Muscle of leg (tissue), 11 donors: ENCODE measurements around the gene SLC19A1. TPM values are rescaled to one million over a fixed set of nuclear protein-coding genes. Genes with fewer than 3 reads are reported as not detected.
"Not testable (repeated sequence)": the region's sequence is repeated elsewhere in the genome, so short reads cannot be mapped to it uniquely, and the experiment has no call there.

Experiments used
- DNase-seq: peaks from one replicate; pipeline ENCODE4 v3.0.0; 2013
- H3K27ac ChIP-seq: one replicate; pipeline ENCODE4 v1.5.1; 2013; ENCODE audit warnings: mild to moderate bottlenecking, low read length, control low read depth
- H3K27me3 ChIP-seq: one replicate; pipeline ENCODE4 v1.6.1; 2013; ENCODE audit warnings: low read length; ENCODE audit not compliant: control insufficient read depth, insufficient read depth
- H3K36me3 ChIP-seq: one replicate; pipeline ENCODE4 v1.6.1; 2013; ENCODE audit warnings: low read length; ENCODE audit not compliant: control insufficient read depth, insufficient read depth
- H3K4me1 ChIP-seq: one replicate; pipeline ENCODE4 v1.6.1; 2013; ENCODE audit warnings: low read length; ENCODE audit not compliant: control insufficient read depth, insufficient read depth
- H3K4me3 ChIP-seq: one replicate; pipeline ENCODE4 v1.5.1; 2013; ENCODE audit warnings: low read length, control low read depth
- H3K9me3 ChIP-seq: replicated peaks from 2 replicates; pipeline ENCODE4 v1.6.1; 2013; ENCODE audit warnings: low read depth, low read length; ENCODE audit not compliant: control insufficient read depth
- WGBS: methylation state at CpG from one replicate; pipeline ENCODE4 v1.1.5; 2013; ENCODE audit warnings: missing lambda C conversion rate; ENCODE audit not compliant: insufficient coverage; 5-methylcytosine and 5-hydroxymethylcytosine counted together
- polyA plus RNA-seq, 8 donors: library from polyadenylated mRNA; unstranded; fragments of 120-200 nt; gene quantifications; one replicate each; pipeline versions ENCODE4 v1.2.1 to v1.2.3, GENCODE V29; 2013; ENCODE audit warnings: inconsistent platforms in 1 of 8, low replicate concordance in 1 of 8; ENCODE audit not compliant: insufficient read length in 8 of 8, insufficient read depth in 1 of 8
- total RNA-seq: library from RNA; stranded (reverse); fragments of 120-200 nt; gene quantifications from one replicate; pipeline ENCODE4 v1.2.4, GENCODE V29; 2013

SLC19A1 gene
- total and polyA plus RNA-seq, 9 donors, result 3.2 to 22.8 (median 12.8) TPM

- no peak overlapping the region for H3K27ac ChIP-seq
- peaks cover 27% of the 10 kb centered on the region for H3K4me1 ChIP-seq
- H3K9me3 ChIP-seq, result no peaks in the 10 kb centered on the region
- H3K27me3 ChIP-seq, result no peaks in the 10 kb centered on the region
- H3K36me3 ChIP-seq, result peaks cover 26% of the 10 kb centered on the region
- H3K4me3 ChIP-seq, result no peak overlapping the region
- 40% methylated on average over 1 of the region's 7 CpGs for WGBS
- no peak for DNase-seq
Measured at GRCh38 chr21:45532826-45533360, 9.3 kb downstream of the SLC19A1 start.

- no peak overlapping the region for H3K27ac ChIP-seq
Measured at GRCh38 chr21:45531393-45532215, 10.6 kb downstream of the SLC19A1 start.

GRCh38 chr21:45531114-45531392 lies 11.2 kb downstream of the SLC19A1 start:
- not testable (repeated sequence) for H3K27me3 ChIP-seq, DNase-seq, H3K4me3 ChIP-seq, H3K27ac ChIP-seq, H3K9me3 ChIP-seq
- Histone ChIP-seq H3K4me1 (peaks cover 27% of the 10 kb centered on the region), H3K36me3 (peaks cover 26% of the 10 kb centered on the region)
- WGBS, result 92% methylated on average over 10 of the region's 17 CpGs

More at GRCh38 chr21:45531393-45532215, 10.6 kb downstream of the SLC19A1 start:
- H3K4me3 ChIP-seq, result no peak overlapping the region
- 95% methylated on average over 76 of the region's 76 CpGs for WGBS
- peaks cover 26% of the 10 kb centered on the region for H3K36me3 ChIP-seq
- DNase-seq, result no peak
- no peaks in the 10 kb centered on the region for H3K9me3 ChIP-seq
- H3K27me3 ChIP-seq, result no peaks in the 10 kb centered on the region
- peaks cover 27% of the 10 kb centered on the region for H3K4me1 ChIP-seq

GRCh38 chr21:45530423-45531113 lies 11.7 kb downstream of the SLC19A1 start:
- WGBS, result 94% methylated on average over 42 of the region's 50 CpGs
- DNase-seq, result no peak
- no peaks in the 10 kb centered on the region for H3K9me3 ChIP-seq

GRCh38 chr21:45529785-45530422 lies 12.3 kb downstream of the SLC19A1 start:
- no peak overlapping the region for H3K4me3 ChIP-seq
- no peaks in the 10 kb centered on the region for H3K9me3 ChIP-seq
- no peak overlapping the region for H3K27ac ChIP-seq
- H3K36me3 ChIP-seq, result peaks cover 29% of the 10 kb centered on the region
- no peak for DNase-seq
- H3K27me3 ChIP-seq, result no peaks in the 10 kb centered on the region
- peaks cover 29% of the 10 kb centered on the region for H3K4me1 ChIP-seq
- 95% methylated on average over 10 of the region's 11 CpGs for WGBS

More at GRCh38 chr21:45530423-45531113, 11.7 kb downstream of the SLC19A1 start:
- H3K27ac ChIP-seq, result no peak overlapping the region
- no peaks in the 10 kb centered on the region for H3K27me3 ChIP-seq
- no peak overlapping the region for H3K4me3 ChIP-seq
- peaks cover 27% of the 10 kb centered on the region for H3K4me1 ChIP-seq
- H3K36me3 ChIP-seq, result peaks cover 26% of the 10 kb centered on the region

GRCh38 chr21:45528981-45529784 lies 13.1 kb downstream of the SLC19A1 start:
- Histone ChIP-seq H3K36me3 (peaks cover 32% of the 10 kb centered on the region), H3K4me3 (no peak overlapping the region), H3K27me3 (no peaks in the 10 kb centered on the region), H3K4me1 (peaks cover 24% of the 10 kb centered on the region), H3K9me3 (no peaks in the 10 kb centered on the region), H3K27ac (no peak overlapping the region)
- WGBS, result 68% methylated on average over 20 of the region's 20 CpGs
- no peak for DNase-seq

- H3K27ac ChIP-seq, result no peak overlapping the region
- H3K9me3 ChIP-seq, result no peaks in the 10 kb centered on the region
- WGBS, result 87% methylated on average over 15 of the region's 18 CpGs
- peaks cover 14% of the 10 kb centered on the region for H3K4me1 ChIP-seq
- DNase-seq, result no peak
- H3K4me3 ChIP-seq, result no peak overlapping the region
- peaks cover 33% of the 10 kb centered on the region for H3K36me3 ChIP-seq
- no peaks in the 10 kb centered on the region for H3K27me3 ChIP-seq
Measured at GRCh38 chr21:45528028-45528705, 14.1 kb downstream of the SLC19A1 start.

GRCh38 chr21:45527151-45527999 lies 14.9 kb downstream of the SLC19A1 start:
- H3K36me3 ChIP-seq, result peaks cover 33% of the 10 kb centered on the region
- not testable (repeated sequence) for H3K4me3 ChIP-seq, H3K27me3 ChIP-seq, DNase-seq, H3K9me3 ChIP-seq, H3K4me1 ChIP-seq, H3K27ac ChIP-seq
- WGBS, result 89% methylated on average over 16 of the region's 19 CpGs

- Histone ChIP-seq H3K4me1 (peaks cover 9% of the 10 kb centered on the region), H3K9me3 (peaks cover 9% of the 10 kb centered on the region), H3K27me3 (no peaks in the 10 kb centered on the region), H3K27ac (no peak overlapping the region), H3K4me3 (no peak overlapping the region), H3K36me3 (peaks cover 28% of the 10 kb centered on the region)
- 95% methylated on average over 3 of the region's 11 CpGs for WGBS
- DNase-seq, result no peak
Measured at GRCh38 chr21:45525910-45526306, 16.3 kb downstream of the SLC19A1 start.
